ENCODE data around the gene TOR2A.

GRCh38 chr9:127778280-127779135 is 43.4 kb upstream of the TOR2A start, which contains the start of gene SH2D3C:
- TF ChIP-seq POLR2A (IDR thresholded peaks at IDR 0.05; ENCODE audit: control extremely low read depth in 1 of 2, low read depth in 2 of 2, low read length in 2 of 2) (no peak), SUZ12 (IDR thresholded peaks at IDR 0.05; ENCODE audit: low read length) (no peak), ATF3 (IDR thresholded peaks at IDR 0.05; ENCODE audit: insufficient read depth, low read depth, low read length) (no peak), RFX5 (IDR thresholded peaks at IDR 0.05; ENCODE audit: borderline replicate concordance, low read depth, low read length) (no peak), TAF1 (IDR thresholded peaks at IDR 0.05; ENCODE audit: low read depth, low read length) (no peak), MAFK (IDR thresholded peaks at IDR 0.05; ENCODE audit: low read depth, low read length) (no peak), TEAD4 (IDR thresholded peaks at IDR 0.05; ENCODE audit: low read depth, low read length) (no peak), CTCF (IDR thresholded peaks at IDR 0.05; ENCODE audit: control extremely low read depth in 1 of 3, insufficient read depth in 1 of 3, low read depth in 1 of 3, low read length in 3 of 3) (no peak)
